Astrocyte (in vitro differentiated cells and primary cell): ENCODE results near the gene PCP4. TPM values are rescaled to one million over a fixed set of nuclear protein-coding genes. Genes with fewer than 3 reads are reported as not detected.

Experiments used
- DNase-seq: peaks from one replicate; pipeline ENCODE4 v3.0.0-alpha.2; 2010; ENCODE audit warnings: low read depth
- FAIRE-seq: peaks from 2 replicates; lab custom pipeline; 2011; peaks lifted over from hg19 to GRCh38; lab: Jason Lieb, UNC
- H2AFZ ChIP-seq: 2 replicates; pipeline ENCODE4 v1.6.0; 2012; ENCODE audit warnings: low read depth, low read length, inconsistent platforms
- H3K27ac ChIP-seq: 2 replicates; pipeline ENCODE4 v1.5.1; 2011; ENCODE audit warnings: low read depth, low read length, inconsistent platforms
- H3K27me3 ChIP-seq: 2 replicates; pipeline ENCODE4 v1.6.0; 2011; ENCODE audit warnings: low read length, inconsistent platforms; ENCODE audit not compliant: insufficient read depth
- H3K36me3 ChIP-seq: 2 replicates; pipeline ENCODE4 v1.5.1; 2011; ENCODE audit warnings: low read length, inconsistent platforms; ENCODE audit not compliant: insufficient read depth
- H3K4me1 ChIP-seq: 2 replicates; pipeline ENCODE4 v1.5.1; 2011; ENCODE audit warnings: low read length, inconsistent platforms; ENCODE audit not compliant: insufficient read depth
- H3K4me2 ChIP-seq: 2 replicates; pipeline ENCODE4 v1.6.0; 2012; ENCODE audit warnings: low read length, inconsistent platforms
- H3K4me3 ChIP-seq: 2 replicates; pipeline ENCODE4 v1.5.1; 2011; ENCODE audit warnings: low read depth, mild to moderate bottlenecking, low read length, inconsistent platforms; ENCODE audit not compliant: insufficient read depth
- H3K79me2 ChIP-seq: 2 replicates; pipeline ENCODE4 v1.6.0; 2012; ENCODE audit warnings: mild to moderate bottlenecking, low read length, inconsistent platforms; ENCODE audit not compliant: insufficient read depth
- H3K9ac ChIP-seq: 2 replicates; pipeline ENCODE4 v1.6.0; 2012; ENCODE audit warnings: mild to moderate bottlenecking, low read length, inconsistent platforms
- H3K9me3 ChIP-seq: 2 replicates; pipeline ENCODE4 v1.5.1; 2012; ENCODE audit warnings: low read depth, mild to moderate bottlenecking, low read length, inconsistent platforms; ENCODE audit not compliant: insufficient read depth
- H4K20me1 ChIP-seq: 2 replicates; pipeline ENCODE4 v1.6.0; 2012; ENCODE audit warnings: low read length, inconsistent platforms; ENCODE audit not compliant: insufficient read depth
- H3K27ac Mint-ChIP-seq: one replicate; pipeline ENCODE4 v1.8.0; 2021; ENCODE audit warnings: mild to moderate bottlenecking, mixed read lengths; ENCODE audit not compliant: unreplicated experiment
- H3K27me3 Mint-ChIP-seq: one replicate; pipeline ENCODE4 v1.8.0; 2021; ENCODE audit warnings: low read depth, mixed read lengths; ENCODE audit not compliant: unreplicated experiment
- H3K36me3 Mint-ChIP-seq: one replicate; pipeline ENCODE4 v1.8.0; 2021; ENCODE audit warnings: low read depth, mixed read lengths; ENCODE audit not compliant: unreplicated experiment
- H3K4me1 Mint-ChIP-seq: one replicate; pipeline ENCODE4 v1.8.0; 2021; ENCODE audit warnings: low read depth, mixed read lengths; ENCODE audit not compliant: unreplicated experiment
- H3K4me3 Mint-ChIP-seq: one replicate; pipeline ENCODE4 v1.8.0; 2021; ENCODE audit warnings: mild to moderate bottlenecking, moderate library complexity, mixed read lengths; ENCODE audit not compliant: unreplicated experiment
- H3K9me3 Mint-ChIP-seq: one replicate; pipeline ENCODE4 v1.8.0; 2021; ENCODE audit warnings: mild to moderate bottlenecking, mixed read lengths; ENCODE audit not compliant: unreplicated experiment
- EZH2 ChIP-seq: IDR thresholded peaks from 2 replicates; pipeline ENCODE4 v1.6.1; 2012; ENCODE audit warnings: mild to moderate bottlenecking, low read length, inconsistent platforms; ENCODE audit not compliant: insufficient read depth
- total RNA-seq: library from RNA; stranded (reverse); gene quantifications from 2 replicates; pipeline ENCODE4 v1.2.1, GENCODE V29; 2021
- TF ChIP-seq, protein P1 (sequence below): IDR thresholded peaks from 2 replicates; pipeline ENCODE4 v1.5.1; 2011; ENCODE audit warnings: low read depth, mild to moderate bottlenecking, inconsistent platforms, low read length, moderate library complexity; ENCODE audit not compliant: insufficient read depth

Gene PCP4
- total RNA-seq, 1 donor from 2014 or later, result 0.68 TPM

DNA sequence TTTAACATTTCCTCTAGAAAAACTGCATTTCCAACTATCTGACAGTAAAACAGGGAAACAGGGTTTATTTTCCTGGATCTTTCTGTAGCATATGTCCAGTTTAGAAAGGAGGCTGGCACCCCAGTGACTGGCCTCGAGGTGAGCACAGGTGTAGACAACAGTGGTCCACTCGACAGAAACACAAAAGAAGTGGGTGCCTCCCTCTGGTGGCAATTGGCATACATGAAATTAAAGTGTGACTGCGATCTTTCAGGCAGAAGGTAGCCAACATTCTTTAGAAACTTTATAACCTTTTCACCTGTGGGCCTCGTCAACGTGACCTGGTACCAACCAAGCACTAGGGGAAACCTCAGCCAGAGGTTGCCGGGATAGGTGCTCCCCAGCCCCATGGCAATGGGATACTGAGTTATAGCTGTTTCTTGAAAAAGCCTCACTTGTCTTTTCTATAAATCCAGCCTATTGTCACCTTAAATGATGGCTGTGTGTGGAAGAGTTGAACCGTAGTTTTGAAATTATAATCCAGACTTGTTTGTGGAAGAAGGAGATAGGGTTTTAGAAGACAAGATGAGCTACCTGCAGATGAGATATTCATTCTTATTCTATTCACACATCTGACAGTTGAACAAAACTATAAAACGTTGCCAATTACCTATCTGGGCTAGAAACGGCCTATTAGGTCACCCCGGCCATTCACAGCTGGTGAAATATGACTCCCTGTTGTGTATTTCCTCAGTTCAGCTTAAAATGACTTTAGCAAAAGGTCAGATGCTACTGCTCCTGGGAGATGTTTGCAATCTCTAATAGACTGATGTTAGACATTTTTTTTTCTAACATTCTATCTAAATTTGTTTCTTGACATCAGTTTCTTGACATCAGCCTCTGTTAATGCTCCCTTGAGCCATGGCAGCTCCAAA is 44.3 kb downstream of the PCP4 start:
- no peak for TF ChIP-seq EZH2
- TF ChIP-seq, protein P1, sequence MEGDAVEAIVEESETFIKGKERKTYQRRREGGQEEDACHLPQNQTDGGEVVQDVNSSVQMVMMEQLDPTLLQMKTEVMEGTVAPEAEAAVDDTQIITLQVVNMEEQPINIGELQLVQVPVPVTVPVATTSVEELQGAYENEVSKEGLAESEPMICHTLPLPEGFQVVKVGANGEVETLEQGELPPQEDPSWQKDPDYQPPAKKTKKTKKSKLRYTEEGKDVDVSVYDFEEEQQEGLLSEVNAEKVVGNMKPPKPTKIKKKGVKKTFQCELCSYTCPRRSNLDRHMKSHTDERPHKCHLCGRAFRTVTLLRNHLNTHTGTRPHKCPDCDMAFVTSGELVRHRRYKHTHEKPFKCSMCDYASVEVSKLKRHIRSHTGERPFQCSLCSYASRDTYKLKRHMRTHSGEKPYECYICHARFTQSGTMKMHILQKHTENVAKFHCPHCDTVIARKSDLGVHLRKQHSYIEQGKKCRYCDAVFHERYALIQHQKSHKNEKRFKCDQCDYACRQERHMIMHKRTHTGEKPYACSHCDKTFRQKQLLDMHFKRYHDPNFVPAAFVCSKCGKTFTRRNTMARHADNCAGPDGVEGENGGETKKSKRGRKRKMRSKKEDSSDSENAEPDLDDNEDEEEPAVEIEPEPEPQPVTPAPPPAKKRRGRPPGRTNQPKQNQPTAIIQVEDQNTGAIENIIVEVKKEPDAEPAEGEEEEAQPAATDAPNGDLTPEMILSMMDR, result no peak
- no peak overlapping the region for H3K27ac Mint-ChIP-seq
- H3K4me1 Mint-ChIP-seq, result peaks cover 14% of the 10 kb centered on the region
- Histone ChIP-seq H3K4me1 (no peaks in the 10 kb centered on the region), H4K20me1 (no peaks in the 10 kb centered on the region), H3K79me2 (no peaks in the 10 kb centered on the region), H3K27me3 (peaks cover 5% of the 10 kb centered on the region), H3K4me2 (no peak overlapping the region), H3K27ac (no peak overlapping the region), H3K9ac (no peak overlapping the region), H3K4me3 (no peak overlapping the region), H2AFZ (no peak overlapping the region), H3K9me3 (no peaks in the 10 kb centered on the region), H3K36me3 (no peaks in the 10 kb centered on the region)
- DNase-seq (no peak), FAIRE-seq (no peak)
- H3K36me3 Mint-ChIP-seq, result no peaks in the 10 kb centered on the region
- peaks cover 3% of the 10 kb centered on the region for H3K9me3 Mint-ChIP-seq
- H3K4me3 Mint-ChIP-seq, result no peak overlapping the region
- peaks cover 20% of the 10 kb centered on the region for H3K27me3 Mint-ChIP-seq

DNA sequence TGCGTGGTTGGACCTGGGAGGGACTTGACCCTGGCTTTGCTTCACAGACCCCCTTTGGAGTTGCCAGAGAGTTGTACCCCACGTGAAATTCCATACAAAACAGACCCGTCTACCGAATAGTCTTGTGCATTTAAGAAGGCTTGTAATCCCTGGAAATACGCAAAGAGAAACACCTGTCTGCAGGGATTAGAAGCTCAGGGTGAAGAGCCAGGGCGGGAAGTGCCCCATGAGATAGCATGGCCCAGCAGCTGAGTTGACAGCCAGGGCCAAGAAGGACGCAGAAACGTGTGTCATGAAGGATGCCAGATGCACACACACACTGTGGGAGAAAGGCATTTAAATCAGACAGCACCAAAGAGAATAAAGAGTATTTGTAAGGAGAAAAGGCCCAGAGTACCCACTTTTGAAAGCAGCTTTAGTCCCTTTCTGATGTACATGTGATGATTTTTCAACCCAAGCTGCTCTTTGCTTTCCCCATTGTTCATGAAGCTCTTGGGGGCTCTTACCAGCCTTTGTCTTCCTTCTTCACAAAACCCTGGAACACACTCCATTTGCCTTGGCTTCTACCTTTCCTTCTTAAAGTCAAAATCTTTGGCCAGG is 46.6 kb downstream of the PCP4 start:
- FAIRE-seq, result no peak
- Histone ChIP-seq H3K4me2 (no peak overlapping the region), H4K20me1 (no peaks in the 10 kb centered on the region), H3K36me3 (no peaks in the 10 kb centered on the region), H3K4me1 (no peaks in the 10 kb centered on the region), H3K4me3 (no peak overlapping the region), H3K27me3 (peaks cover 11% of the 10 kb centered on the region), H3K27ac (no peak overlapping the region), H3K9ac (no peak overlapping the region), H2AFZ (no peak overlapping the region), H3K79me2 (no peaks in the 10 kb centered on the region), H3K9me3 (no peaks in the 10 kb centered on the region)
- Mint-ChIP-seq H3K4me3 (no peak overlapping the region), H3K27me3 (peaks cover 18% of the 10 kb centered on the region), H3K36me3 (no peaks in the 10 kb centered on the region), H3K4me1 (peaks cover 14% of the 10 kb centered on the region), H3K27ac (no peak overlapping the region), H3K9me3 (peaks cover 5% of the 10 kb centered on the region)
- TF ChIP-seq, protein P1, result no peak
- no peak for TF ChIP-seq EZH2
- no peak for DNase-seq

DNA sequence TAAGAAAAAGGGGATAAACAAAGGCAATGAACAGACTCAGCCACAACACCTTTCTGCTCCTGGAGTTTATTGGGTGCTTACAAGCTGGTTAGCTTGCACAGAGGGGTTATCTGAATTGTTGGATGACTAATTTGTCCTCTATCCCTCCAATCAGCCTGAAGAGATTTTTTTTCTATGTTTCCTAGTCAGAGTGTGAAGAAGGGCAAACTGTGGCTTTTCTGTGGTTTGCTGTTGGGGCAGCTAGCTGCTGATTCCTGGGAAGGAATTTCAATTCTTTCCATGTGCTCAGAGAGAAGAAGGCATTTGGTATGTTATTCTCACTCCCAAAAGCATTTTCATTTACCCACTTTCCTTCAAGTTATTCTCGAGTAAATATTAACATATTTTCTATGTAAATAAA is 48.6 kb downstream of the PCP4 start:
- no peak for FAIRE-seq
- H2AFZ ChIP-seq, result no peak overlapping the region

More for the DNA sequence above, 48.6 kb downstream of the PCP4 start:
- Histone ChIP-seq H3K27ac (no peak overlapping the region), H3K27me3 (peaks cover 11% of the 10 kb centered on the region), H3K4me1 (no peaks in the 10 kb centered on the region), H3K4me2 (no peak overlapping the region), H4K20me1 (no peaks in the 10 kb centered on the region), H3K79me2 (no peaks in the 10 kb centered on the region), H3K36me3 (no peaks in the 10 kb centered on the region), H3K9ac (no peak overlapping the region), H3K4me3 (no peak overlapping the region), H3K9me3 (no peaks in the 10 kb centered on the region)
- TF ChIP-seq, protein P1, result no peak
- no peak for TF ChIP-seq EZH2
- Mint-ChIP-seq H3K27me3 (peaks cover 8% of the 10 kb centered on the region), H3K9me3 (peaks cover 5% of the 10 kb centered on the region), H3K36me3 (no peaks in the 10 kb centered on the region), H3K4me3 (no peak overlapping the region), H3K27ac (no peak overlapping the region), H3K4me1 (peaks cover 14% of the 10 kb centered on the region)
- DNase-seq, result peak; percentile 57
